HUES64 (cell line): ENCODE results near the gene MT1M.
"Not testable (repeated sequence)": the region's sequence is repeated elsewhere in the genome, so short reads cannot be mapped to it uniquely, and the experiment has no call there.

Experiments used
- H3K27ac ChIP-seq: 2 replicates; pipeline ENCODE4 v1.7.0; 2013; ENCODE audit warnings: low read depth, low read length, inconsistent platforms
- H3K27me3 ChIP-seq: 2 replicates; pipeline ENCODE4 v1.6.1; 2013; ENCODE audit warnings: mild to moderate bottlenecking, low read length; ENCODE audit not compliant: insufficient read depth
- H3K36me3 ChIP-seq: 2 replicates; pipeline ENCODE4 v1.6.1; 2013; ENCODE audit warnings: mild to moderate bottlenecking, low read length; ENCODE audit not compliant: insufficient read depth
- H3K4me1 ChIP-seq: 2 replicates; pipeline ENCODE4 v1.6.1; 2013; ENCODE audit warnings: mild to moderate bottlenecking, low read length, moderate library complexity; ENCODE audit not compliant: insufficient read depth
- H3K4me3 ChIP-seq: 2 replicates; pipeline ENCODE4 v1.5.1; 2013; ENCODE audit warnings: mild to moderate bottlenecking, low read length, moderate library complexity
- H3K9ac ChIP-seq: 2 replicates; pipeline ENCODE4 v1.6.1; 2013; ENCODE audit warnings: mild to moderate bottlenecking, low read depth, low read length
- H3K9me3 ChIP-seq: 2 replicates; pipeline ENCODE4 v1.6.1; 2013; ENCODE audit warnings: low read depth, low read length; ENCODE audit not compliant: insufficient read depth
- whole genome bisulfite sequencing: fragments of 150-250, 120-280 bp; methylation state at CpG from one replicate; pipeline ENCODE4 v1.1.7; 2013; ENCODE audit warnings: missing lambda C conversion rate; 5-methylcytosine and 5-hydroxymethylcytosine counted together

MT1M gene

DNA sequence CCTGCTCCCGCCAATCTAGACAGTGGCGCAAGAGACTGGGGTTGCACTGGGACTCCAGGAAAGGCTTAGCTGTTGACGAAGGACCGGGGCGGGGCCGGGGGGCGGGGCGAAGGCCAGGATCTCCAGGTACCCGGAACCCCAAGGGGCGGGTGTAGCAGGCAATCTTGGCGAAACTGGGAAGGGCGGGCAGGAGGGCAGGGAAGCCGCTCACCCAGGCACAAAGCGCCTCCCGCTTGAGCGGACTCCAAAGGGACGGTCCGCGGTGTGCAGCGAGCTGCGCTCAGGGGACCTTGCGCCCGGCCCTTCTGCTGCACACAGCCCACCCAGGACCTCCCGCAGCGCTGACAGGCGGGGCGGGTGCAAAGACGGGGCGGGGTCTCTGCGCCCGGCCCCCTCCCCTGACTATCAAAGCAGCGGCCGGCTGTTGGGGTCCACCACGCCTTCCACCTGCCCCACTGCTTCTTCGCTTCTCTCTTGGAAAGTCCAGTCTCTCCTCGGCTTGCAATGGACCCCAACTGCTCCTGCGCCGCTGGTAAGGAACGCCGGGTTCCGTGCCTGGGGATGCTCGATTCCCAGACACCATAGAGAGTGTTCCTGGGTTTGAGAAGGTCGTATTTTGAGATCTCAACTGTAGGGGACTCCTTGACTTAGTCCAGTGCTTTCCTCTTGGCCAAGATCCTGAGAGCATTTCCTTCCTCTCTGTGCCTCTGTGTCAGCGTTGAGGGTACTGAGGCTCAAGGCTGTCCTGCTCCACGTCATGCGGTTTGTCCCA, 25.3 kb downstream of the MT1M start, which contains the start of gene MT1F:
TSS of gene MT1F (plus strand) at position 405 of the 772 bp plus-strand sequence. CDS start at position 505, 100 bp downstream.
- 1% methylated on average over 46 of the region's 46 CpGs for WGBS
- Histone ChIP-seq H3K27ac (peak within 1 kb of the TSS; percentile 70; the same call in 1 of the 2 replicates), H3K36me3 (no peaks in the 10 kb centered on the region), H3K4me1 (peaks cover 13% of the 10 kb centered on the region; the same call in 1 of the 2 replicates), H3K4me3 (peak within 1 kb of the TSS; percentile 64), H3K27me3 (peaks cover 90% of the 10 kb centered on the region), H3K9me3 (no peaks in the 10 kb centered on the region), H3K9ac (no peak within 1 kb of the TSS; the same call in 1 of the 2 replicates)

DNA sequence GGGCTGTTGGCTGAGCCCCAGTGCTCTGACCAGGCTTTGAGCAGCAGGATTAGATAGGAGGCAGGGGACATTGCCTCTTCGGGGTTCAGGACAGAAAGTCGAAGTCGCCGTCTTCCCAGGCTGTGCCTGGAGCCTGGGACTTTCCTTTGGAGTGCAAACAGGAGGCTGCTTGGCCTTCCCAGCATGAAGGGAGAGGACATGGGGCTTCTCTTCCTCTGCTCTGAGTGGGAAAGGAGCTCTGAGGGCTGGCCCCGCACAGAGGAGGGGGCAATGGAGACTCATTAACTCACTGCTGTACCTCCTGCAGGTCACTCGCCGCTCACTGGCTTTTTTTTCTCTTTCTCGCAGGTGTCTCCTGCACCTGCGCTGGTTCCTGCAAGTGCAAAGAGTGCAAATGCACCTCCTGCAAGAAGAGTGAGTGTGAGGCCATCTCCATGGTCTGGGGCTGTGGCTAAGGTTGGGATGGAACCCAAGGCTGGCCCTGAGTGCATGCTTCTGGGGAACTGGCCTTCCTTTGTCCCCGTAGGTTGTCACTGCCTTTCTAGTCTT, 25.9 kb downstream of the MT1M start:
- Histone ChIP-seq H3K4me3 (peak overlapping the region; percentile 64), H3K27ac (no peak overlapping the region), H3K9ac (no peak overlapping the region; the same call in 1 of the 2 replicates), H3K36me3 (no peaks in the 10 kb centered on the region), H3K27me3 (peaks cover 90% of the 10 kb centered on the region), H3K9me3 (no peaks in the 10 kb centered on the region), H3K4me1 (peaks cover 13% of the 10 kb centered on the region; the same call in 1 of the 2 replicates)
- WGBS = 33% methylated on average over 10 of the region's 10 CpGs

DNA sequence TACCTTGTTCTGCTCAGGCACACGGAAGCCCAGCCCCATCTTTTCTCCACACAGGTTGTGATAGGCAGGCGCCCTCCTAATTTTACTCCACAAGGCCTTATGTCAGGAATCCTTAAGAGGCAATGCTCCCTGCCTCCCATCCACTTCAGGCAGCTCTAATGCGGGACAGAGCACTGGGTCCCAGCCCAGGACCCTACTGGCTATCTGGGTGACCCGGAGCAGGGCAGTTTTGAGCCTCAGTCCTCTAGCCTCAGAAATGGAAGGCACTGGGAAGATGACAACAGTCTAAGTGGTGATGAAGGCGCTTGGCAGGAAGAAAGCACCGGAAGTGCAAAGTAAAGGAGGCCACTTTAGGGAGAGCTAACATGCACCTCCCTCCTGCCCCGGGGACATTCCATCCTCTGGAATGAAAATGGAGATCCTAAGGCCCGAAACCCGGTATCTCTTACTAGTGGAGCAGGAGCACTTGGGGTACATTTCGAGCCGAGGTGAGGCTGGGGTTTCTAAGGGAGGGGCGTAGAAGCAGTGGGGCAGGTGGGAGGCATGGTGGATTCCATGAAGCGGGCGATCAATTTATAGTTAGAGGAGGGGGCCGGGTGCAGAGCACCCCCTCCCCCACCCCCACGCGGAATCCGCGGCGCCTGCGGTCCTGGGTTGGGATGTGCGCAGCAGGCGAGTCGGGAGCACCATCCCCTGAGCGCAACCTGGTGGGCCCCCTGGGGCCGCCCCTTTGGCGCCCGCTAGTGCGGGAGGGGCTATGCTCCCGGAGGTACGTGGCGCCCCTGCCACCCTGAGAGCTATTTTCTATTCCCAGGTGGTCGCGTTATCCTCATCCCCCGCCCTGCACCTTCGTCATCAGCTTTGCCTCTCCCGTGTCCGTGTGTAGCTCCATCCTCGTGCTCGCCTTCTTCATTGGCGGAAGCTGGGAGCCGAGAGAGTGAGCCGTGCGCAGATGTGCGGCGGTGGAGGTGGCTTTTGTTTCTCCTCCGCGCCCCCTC, 30.2 kb downstream of the MT1M start:
- H3K27ac ChIP-seq = no peak overlapping the region
- H3K9me3 ChIP-seq = no peaks in the 10 kb centered on the region
- H3K9ac ChIP-seq = no peak overlapping the region
- 13% methylated on average over 45 of the region's 48 CpGs for WGBS
- peaks cover 100% of the 10 kb centered on the region for H3K27me3 ChIP-seq
- H3K4me1 ChIP-seq = peaks cover 13% of the 10 kb centered on the region
- peak overlapping the region; percentile 49 for H3K4me3 ChIP-seq
- H3K36me3 ChIP-seq = no peaks in the 10 kb centered on the region

DNA sequence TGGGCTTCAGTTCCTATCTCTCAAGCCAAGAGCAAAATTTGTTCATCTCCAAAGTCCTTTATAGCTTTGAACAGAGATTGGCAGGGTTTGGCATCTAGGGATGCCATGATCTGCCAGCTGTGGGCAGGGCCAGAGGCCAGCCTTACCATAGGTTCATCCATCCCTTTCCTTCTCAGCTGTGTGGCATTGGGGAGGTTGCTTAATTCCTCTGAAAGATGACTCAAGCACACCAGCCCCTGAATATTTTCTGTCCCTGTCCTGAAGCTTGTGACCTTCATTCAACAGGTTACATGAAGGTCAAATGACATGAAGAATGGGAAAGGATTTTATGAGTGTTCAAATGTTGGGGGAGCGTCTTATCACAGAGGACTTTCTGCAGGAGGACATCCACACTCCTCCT, 32.0 kb downstream of the MT1M start:
- H3K9ac ChIP-seq = no peak overlapping the region
- no peak overlapping the region for H3K4me3 ChIP-seq
- peaks cover 100% of the 10 kb centered on the region for H3K27me3 ChIP-seq
- H3K4me1 ChIP-seq = peaks cover 5% of the 10 kb centered on the region; the same call in 1 of the 2 replicates
- H3K27ac ChIP-seq = no peak overlapping the region
- H3K36me3 ChIP-seq = no peaks in the 10 kb centered on the region
- WGBS = 100% methylated on average over 1 of the region's 1 CpG
- H3K9me3 ChIP-seq = no peaks in the 10 kb centered on the region

DNA sequence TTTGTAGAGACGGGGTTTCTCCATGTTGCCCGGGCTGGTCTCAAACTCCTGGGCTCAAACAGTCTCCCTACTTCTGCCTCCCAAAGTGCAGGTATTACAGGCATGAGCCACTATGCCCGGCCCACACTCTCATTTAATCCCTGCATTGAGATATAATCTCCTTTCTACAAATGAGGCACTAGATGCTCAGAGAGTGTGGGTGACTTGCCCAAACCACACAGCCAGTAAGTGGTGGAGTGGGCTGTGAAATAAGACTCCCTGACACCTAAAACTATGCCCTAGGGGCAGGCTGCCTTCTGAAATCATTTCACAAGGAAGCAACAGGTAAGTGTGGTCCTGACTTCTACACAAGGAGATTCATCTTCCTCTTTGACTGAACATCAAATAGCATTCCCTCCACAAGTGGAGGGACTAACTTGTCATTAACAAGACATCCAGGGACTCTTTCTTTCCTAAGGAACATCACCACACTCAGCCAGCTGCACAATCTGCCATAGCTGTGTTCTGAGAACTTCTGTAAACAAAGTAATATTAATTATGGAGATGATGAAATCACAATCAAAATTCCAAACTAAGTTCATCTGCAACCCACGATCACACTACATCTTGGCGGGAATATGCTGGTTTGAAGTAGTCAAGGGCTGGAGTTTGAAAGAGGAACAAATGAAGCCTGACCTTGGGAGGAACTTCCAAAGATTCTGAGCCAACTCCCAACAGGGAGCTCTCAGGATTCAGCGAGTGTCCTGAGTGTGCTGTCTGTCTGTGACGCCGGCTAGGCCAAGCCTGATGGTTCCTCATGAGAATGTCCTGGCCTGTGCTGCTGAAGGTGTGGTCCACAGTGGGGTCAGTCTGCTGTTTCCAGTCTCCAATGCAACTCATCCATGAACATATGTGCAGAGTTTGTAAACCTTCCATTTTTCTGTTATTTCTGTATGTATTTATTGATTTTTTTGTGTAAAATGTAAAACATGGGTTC, 33.1 kb downstream of the MT1M start:
- H3K36me3 ChIP-seq = not testable (repeated sequence)
- H3K27me3 ChIP-seq = peaks cover 100% of the 10 kb centered on the region
- 76% methylated on average over 8 of the region's 8 CpGs for WGBS

DNA sequence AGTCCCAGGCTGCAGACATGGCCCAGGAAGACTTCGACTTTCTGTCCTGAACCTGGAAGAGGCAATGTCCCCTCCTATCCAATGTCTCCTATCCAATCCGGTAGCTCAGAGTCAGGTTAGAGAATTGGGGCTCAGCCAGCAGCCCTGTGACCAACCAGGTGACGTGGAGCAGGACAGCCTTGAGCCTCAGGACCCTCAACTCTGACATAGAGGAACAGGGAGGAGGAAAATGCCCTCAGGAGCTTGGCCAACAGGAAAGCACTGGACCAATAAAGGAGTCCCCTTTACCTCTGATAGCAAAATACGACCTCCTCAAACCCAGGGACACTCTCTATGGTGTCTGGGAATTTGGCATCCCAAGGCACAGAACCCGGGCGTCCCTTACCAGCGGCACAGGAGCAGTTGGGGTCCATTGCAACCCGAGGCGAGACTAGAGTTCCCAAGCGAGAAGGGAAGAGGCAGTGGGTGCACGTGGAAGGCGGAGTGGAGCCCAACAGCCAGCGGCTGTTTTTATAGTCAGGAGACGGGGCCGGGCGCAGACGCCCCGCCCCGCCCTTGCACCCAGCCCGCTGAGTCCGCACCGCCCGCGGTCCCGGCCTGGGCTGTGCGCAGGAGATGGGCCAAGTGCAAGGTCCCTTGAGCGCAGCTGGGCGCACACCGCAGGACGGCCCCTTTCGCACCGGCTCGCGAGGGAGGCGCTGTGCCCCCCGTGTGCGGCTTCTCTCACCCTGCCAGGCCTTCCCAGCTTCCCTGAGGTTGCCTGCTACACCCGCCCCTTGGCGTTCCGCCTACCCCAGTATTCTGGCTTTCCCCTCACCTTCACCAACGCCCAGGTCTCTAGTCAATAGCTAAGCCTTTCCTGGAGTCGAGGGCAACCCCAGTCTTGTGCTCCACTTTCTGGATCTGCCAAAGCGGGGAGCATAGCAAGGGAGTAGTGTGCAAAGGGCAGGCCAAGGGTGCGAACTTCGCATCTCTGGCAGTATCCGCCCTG, 35.4 kb downstream of the MT1M start, which contains the start of gene MT1G:
TSS of gene MT1G (minus strand) at position 485 of the 991 bp plus-strand sequence. CDS start at position 413, 72 bp downstream.
- no peak within 1 kb of the TSS for H3K9ac ChIP-seq
- H3K9me3 ChIP-seq = no peaks in the 10 kb centered on the region
- 18% methylated on average over 46 of the region's 46 CpGs for WGBS
- peaks cover 100% of the 10 kb centered on the region for H3K27me3 ChIP-seq
- no peaks in the 10 kb centered on the region for H3K36me3 ChIP-seq
- H3K4me3 ChIP-seq = peak within 1 kb of the TSS; percentile 30
- no peak within 1 kb of the TSS for H3K27ac ChIP-seq
- H3K4me1 ChIP-seq = peaks cover 7% of the 10 kb centered on the region

More for the DNA sequence above, 33.1 kb downstream of the MT1M start:
- H3K9ac ChIP-seq, H3K4me3 ChIP-seq, H3K9me3 ChIP-seq, H3K27ac ChIP-seq: not testable (repeated sequence)
- peaks cover 12% of the 10 kb centered on the region for H3K4me1 ChIP-seq

DNA sequence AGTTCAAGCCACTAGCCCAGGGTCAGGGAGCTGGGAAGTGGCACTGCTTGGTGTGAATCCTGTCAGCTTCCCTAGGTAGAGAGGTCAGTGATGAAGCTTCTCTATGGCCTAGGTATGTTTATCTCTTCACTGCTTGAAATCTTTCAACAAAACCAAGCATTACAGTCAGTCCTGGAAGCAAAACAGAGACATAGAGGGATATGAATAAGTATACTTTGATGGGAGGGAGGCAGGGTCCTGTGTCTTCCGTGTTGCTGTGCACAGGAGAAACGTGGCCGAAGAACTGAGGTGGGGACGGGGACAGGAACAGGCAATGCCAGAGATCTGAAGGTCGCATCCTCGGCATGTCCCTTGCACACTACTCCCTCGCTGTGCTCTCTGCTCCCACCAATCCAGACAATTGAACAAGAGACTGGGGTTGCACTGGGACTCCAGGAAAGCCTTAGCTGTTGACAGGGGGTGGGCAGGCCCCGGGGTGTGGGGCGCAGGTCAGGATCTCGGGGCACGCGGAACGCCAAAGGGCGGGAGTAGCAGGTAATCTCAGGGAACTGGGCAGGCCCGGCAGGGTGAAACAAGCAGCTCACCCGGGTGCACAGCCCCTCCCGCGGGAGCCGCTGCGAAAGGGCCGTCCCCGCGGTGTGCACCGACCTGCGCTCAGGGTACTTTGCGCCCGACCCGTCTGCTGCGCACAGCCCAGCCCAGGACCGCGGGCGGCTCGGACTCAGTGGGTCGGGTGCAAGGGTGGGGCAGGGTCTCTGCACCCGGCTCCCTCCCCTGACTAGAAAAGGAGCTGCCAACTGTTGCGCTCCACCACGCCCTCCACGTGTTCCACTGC, 36.8 kb downstream of the MT1M start, which contains the start of gene MT1H:
TSS of gene MT1H (plus strand) at position 810 of the 835 bp plus-strand sequence. CDS start 71 bp downstream, outside the sequence.
- 42% methylated on average over 38 of the region's 38 CpGs for WGBS
- H3K27ac ChIP-seq = no peak within 1 kb of the TSS
- H3K4me3 ChIP-seq = peak within 1 kb of the TSS; percentile 33
- H3K4me1 ChIP-seq = peaks cover 9% of the 10 kb centered on the region
- no peak within 1 kb of the TSS for H3K9ac ChIP-seq
- peaks cover 99% of the 10 kb centered on the region for H3K27me3 ChIP-seq
- no peaks in the 10 kb centered on the region for H3K36me3 ChIP-seq
- H3K9me3 ChIP-seq = no peaks in the 10 kb centered on the region

DNA sequence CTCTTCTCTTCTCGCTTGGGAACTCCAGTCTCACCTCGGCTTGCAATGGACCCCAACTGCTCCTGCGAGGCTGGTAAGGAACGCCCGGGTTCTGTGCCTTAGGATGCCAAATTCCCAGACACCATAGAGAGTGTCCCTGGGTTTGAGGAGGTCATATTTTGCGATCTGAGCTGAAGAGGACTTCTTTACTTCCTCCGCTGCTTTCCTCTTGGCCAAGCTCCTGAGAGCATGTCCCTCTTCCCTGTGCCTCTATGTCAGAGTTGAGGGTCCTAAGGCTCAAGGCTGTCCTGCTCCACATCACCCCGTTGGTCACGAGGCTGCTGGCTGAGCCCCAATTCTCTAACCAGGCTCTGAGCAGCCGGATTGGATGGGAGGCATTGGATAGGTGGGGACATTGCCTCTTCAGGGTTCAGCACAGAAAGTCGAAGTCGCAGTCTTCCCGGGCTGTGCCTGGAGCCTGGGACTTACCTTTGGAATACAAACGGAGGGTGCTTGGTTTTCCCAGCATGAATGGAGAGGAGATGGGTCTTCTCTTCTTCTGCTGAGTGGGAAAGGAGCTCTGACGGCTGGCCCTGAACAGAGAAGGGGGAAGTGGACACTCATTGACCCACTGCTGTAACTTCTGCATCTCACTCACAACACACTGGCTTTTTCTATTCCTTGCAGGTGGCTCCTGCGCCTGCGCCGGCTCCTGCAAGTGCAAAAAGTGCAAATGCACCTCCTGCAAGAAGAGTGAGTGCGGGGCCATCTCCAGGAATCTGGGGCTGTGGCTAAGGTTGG, 37.6 kb downstream of the MT1M start:
- Histone ChIP-seq H3K36me3 (no peaks in the 10 kb centered on the region), H3K9ac (no peak overlapping the region), H3K4me1 (peaks cover 13% of the 10 kb centered on the region), H3K9me3 (no peaks in the 10 kb centered on the region), H3K27ac (no peak overlapping the region), H3K27me3 (peaks cover 99% of the 10 kb centered on the region), H3K4me3 (peak overlapping the region; percentile 33)
- 56% methylated on average over 19 of the region's 19 CpGs for WGBS
